T-cell (primary cell): Measurements from ENCODE around the gene UBE2Q1. TPM values are rescaled to one million over a fixed set of nuclear protein-coding genes. Genes with fewer than 3 reads are reported as not detected.

Source experiments
- ATAC-seq, 4 experiments: fragments of 200-7000 bp in 3 of 4; fragments of 150-1000 bp in 1 of 4; cut with Tn5 transposase; replicated peaks in 1 of 4; 1 replicate in 3 of 4; 2 replicates in 1 of 4; pipeline ENCODE4 v1.10.0; 2021; ENCODE audit warnings: moderate library complexity in 3 of 4, mild to moderate bottlenecking in 2 of 4, moderate number of reproducible peaks in 1 of 4
- CTCF ChIA-PET, 2 donors: fragments of 300-600 bp; sonication (Branson Sonifier 250); formaldehyde crosslinking; loops; one replicate each; lab custom pipeline; 2022; ENCODE audit warnings: antibody characterized with exemption in 2 of 2; lab: Charles Lee
- POLR2A ChIA-PET, 2 donors: fragments of 300-600 bp; sonication (Branson Sonifier 250); formaldehyde crosslinking; loops; one replicate each; lab custom pipeline; 2022; ENCODE audit warnings: antibody characterized with exemption in 2 of 2; lab: Charles Lee
- DNase-seq, 35 experiments: peaks; one replicate each; pipeline versions ENCODE4 v3.0.0 to v3.0.0-alpha.2; 2013 to 2023
- H3K27ac ChIP-seq: one replicate; pipeline ENCODE4 v1.5.1; 2013; ENCODE audit warnings: low read length
- H3K27me3 ChIP-seq, 2 experiments: replicated peaks in 1 of 2; 1 replicate in 1 of 2; 2 replicates in 1 of 2; pipeline versions ENCODE4 v1.6.1 to v1.7.0; 2013; ENCODE audit warnings: low read length in 1 of 2, mixed read lengths in 1 of 2; ENCODE audit not compliant: control insufficient read depth in 2 of 2, insufficient read depth in 2 of 2; ENCODE audit errors: extremely low read depth in 1 of 2
- H3K36me3 ChIP-seq, 2 donors: 1 replicate in 1 of 2; 2 replicates in 1 of 2; pipeline versions ENCODE4 v1.6.1 to v1.7.0; 2013; ENCODE audit warnings: low read length in 1 of 2; ENCODE audit not compliant: control insufficient read depth in 2 of 2, insufficient read depth in 1 of 2; ENCODE audit errors: extremely low read depth in 1 of 2
- H3K4me1 ChIP-seq, 2 experiments: 1 replicate in 1 of 2; 2 replicates in 1 of 2; pipeline versions ENCODE4 v1.6.1 to v1.7.0; 2013; ENCODE audit warnings: low read length in 2 of 2, mixed read lengths in 1 of 2; ENCODE audit not compliant: insufficient read depth in 2 of 2, control insufficient read depth in 1 of 2; ENCODE audit errors: extremely low read depth in 1 of 2
- H3K4me3 ChIP-seq, 2 donors: 1 replicate in 1 of 2; 2 replicates in 1 of 2; pipeline versions ENCODE4 v1.5.1 to v1.7.0; 2013; ENCODE audit warnings: mild to moderate bottlenecking in 2 of 2, low read length in 1 of 2, moderate library complexity in 1 of 2; ENCODE audit not compliant: control insufficient read depth in 1 of 2; ENCODE audit errors: extremely low read depth in 1 of 2
- H3K9me3 ChIP-seq: 2 replicates; pipeline ENCODE4 v1.7.0; 2013
- H3K27ac Mint-ChIP-seq, 2 donors: one replicate each; pipeline ENCODE4 v1.8.0; 2020 to 2021; ENCODE audit warnings: mild to moderate bottlenecking in 2 of 2, mixed read lengths in 2 of 2
- H3K27me3 Mint-ChIP-seq, 2 donors: one replicate each; pipeline ENCODE4 v1.8.0; 2021 to 2022; ENCODE audit warnings: mixed read lengths in 2 of 2
- H3K36me3 Mint-ChIP-seq: one replicate; pipeline ENCODE4 v1.8.0; 2021; ENCODE audit warnings: mixed read lengths
- H3K4me1 Mint-ChIP-seq, 3 donors: one replicate each; pipeline ENCODE4 v1.8.0; 2020 to 2022; ENCODE audit warnings: mixed read lengths in 3 of 3, mild to moderate bottlenecking in 1 of 3
- H3K4me3 Mint-ChIP-seq, 3 donors: one replicate each; pipeline ENCODE4 v1.8.0; 2020 to 2022; ENCODE audit warnings: mild to moderate bottlenecking in 3 of 3, mixed read lengths in 3 of 3, moderate library complexity in 3 of 3
- H3K9me3 Mint-ChIP-seq, 3 donors: one replicate each; pipeline ENCODE4 v1.8.0; 2020 to 2022; ENCODE audit warnings: mixed read lengths in 3 of 3
- WGBS: methylation state at CpG from one replicate; pipeline ENCODE4 v1.1.5; 2013; ENCODE audit warnings: missing lambda C conversion rate; ENCODE audit not compliant: insufficient coverage; 5-methylcytosine and 5-hydroxymethylcytosine counted together
- total RNA-seq, 35 experiments: library from RNA in 6 of 35; stranded (reverse) in 6 of 35; fragments of 120-200 nt in 1 of 35; gene quantifications; one replicate each; pipeline versions ENCODE4 v1.2.1 to v1.2.4 and lab custom pipeline; 2013 to 2026

The UBE2Q1 gene
- total RNA-seq, 5 donors from 2014 or later (not counting 1 experiment from before 2014, with no cell fraction given), result 64.0 to 111 (median 90.0) TPM

GRCh38 chr1:154557248-154557938 lies 1.1 kb downstream of the UBE2Q1 start:
- Mint-ChIP-seq H3K4me1 (peaks cover 36 to 43% (median 39%) of the 10 kb centered on the region in 3 donors), H3K27ac (peak overlapping the region; percentile 91 to 92), H3K36me3 (peaks cover 35% of the 10 kb centered on the region), H3K9me3 (no peaks in the 10 kb centered on the region), H3K27me3 (no peaks in the 10 kb centered on the region), H3K4me3 (peak overlapping the region; percentile 86 to 90 (median 89))
- H3K27ac ChIP-seq, result peak overlapping the region; percentile 56
- H3K9me3 ChIP-seq, result no peaks in the 10 kb centered on the region
- H3K27me3 ChIP-seq, result no peaks in the 10 kb centered on the region
- WGBS, result 7% methylated on average over 4 of the region's 7 CpGs
- CTCF ChIA-PET, result no interaction called here
- peak overlapping the region; percentile 74 to 89 for H3K4me3 ChIP-seq
- H3K36me3 ChIP-seq, result peaks cover 12 to 38% of the 10 kb centered on the region in 2 donors
- H3K4me1 ChIP-seq, result peaks cover 19 to 33% of the 10 kb centered on the region in 2 experiments
- DNase-seq (peak in 2 of 35 experiments; percentile 11 to 20), ATAC-seq (no peak)
- POLR2A ChIA-PET, result no interaction called here

GRCh38 chr1:154556422-154556821 lies 2.0 kb downstream of the UBE2Q1 start:
- Histone ChIP-seq H3K4me1 (peaks cover 19 to 33% of the 10 kb centered on the region in 2 experiments), H3K27ac (peak overlapping the region; percentile 26), H3K27me3 (no peaks in the 10 kb centered on the region), H3K36me3 (peaks cover 21 to 48% of the 10 kb centered on the region in 2 donors), H3K4me3 (no peak overlapping the region), H3K9me3 (no peaks in the 10 kb centered on the region)
- Mint-ChIP-seq H3K4me3 (peak overlapping the region; percentile 86 to 90 (median 89)), H3K27me3 (no peaks in the 10 kb centered on the region), H3K27ac (peak overlapping the region; percentile 58 to 92), H3K9me3 (no peaks in the 10 kb centered on the region), H3K36me3 (peaks cover 45% of the 10 kb centered on the region), H3K4me1 (peaks cover 36 to 43% (median 40%) of the 10 kb centered on the region in 3 donors)
- no peak for DNase-seq
- POLR2A ChIA-PET, result no interaction called here
- ATAC-seq, result no peak
- CTCF ChIA-PET, result interaction anchor here (0.6 to 0.7 kb wide), 3 partner anchors 76 to 988 kb away, joined by 3 to 7 read pairs (median 3); no protein-coding TSS in a partner anchor
- WGBS, result 61% methylated on average over 2 of the region's 4 CpGs

GRCh38 chr1:154553056-154554030 lies 5.1 kb downstream of the UBE2Q1 start:
- WGBS, result 90% methylated on average over 6 of the region's 12 CpGs
- Mint-ChIP-seq H3K4me3 (no peak overlapping the region), H3K27ac (no peak overlapping the region), H3K4me1 (peaks cover 40 to 64% (median 54%) of the 10 kb centered on the region in 3 donors), H3K36me3 (peaks cover 69% of the 10 kb centered on the region), H3K27me3 (no peaks in the 10 kb centered on the region), H3K9me3 (no peaks in the 10 kb centered on the region)
- Histone ChIP-seq H3K36me3 (peaks cover 23 to 75% of the 10 kb centered on the region in 2 donors), H3K9me3 (no peaks in the 10 kb centered on the region), H3K27ac (no peak overlapping the region), H3K4me1 (peaks cover 15 to 24% of the 10 kb centered on the region in 2 experiments), H3K27me3 (no peaks in the 10 kb centered on the region), H3K4me3 (no peak overlapping the region)
- POLR2A ChIA-PET, result interaction anchor here in 1 of 2 donors (0.5 to 0.6 kb wide), 2 partner anchors 227 to 279 kb away, joined by 3 read pairs; no protein-coding TSS in a partner anchor
- ATAC-seq (no peak), DNase-seq (no peak)
- CTCF ChIA-PET, result interaction anchor here (0.6 to 1.4 kb wide), 3 partner anchors 73 to 282 kb away, joined by 3 read pairs; no protein-coding TSS in a partner anchor

- H3K27ac ChIP-seq, result no peak overlapping the region
- peaks cover 23 to 75% of the 10 kb centered on the region in 2 donors for H3K36me3 ChIP-seq
- no peaks in the 10 kb centered on the region for H3K9me3 ChIP-seq
- ChIA-PET POLR2A (no interaction called here), CTCF (interaction anchor here in 1 of 2 donors (0.7 kb wide), 1 partner anchor 12 kb away, joined by 3 read pairs; no protein-coding TSS in a partner anchor)
- Mint-ChIP-seq H3K9me3 (no peaks in the 10 kb centered on the region), H3K27ac (no peak overlapping the region), H3K4me1 (peaks cover 31 to 54% (median 46%) of the 10 kb centered on the region in 3 donors), H3K27me3 (no peaks in the 10 kb centered on the region), H3K36me3 (peaks cover 69% of the 10 kb centered on the region), H3K4me3 (no peak overlapping the region)
- ATAC-seq (no peak), DNase-seq (no peak)
- H3K27me3 ChIP-seq, result no peaks in the 10 kb centered on the region
- peaks cover 8 to 14% of the 10 kb centered on the region in 2 experiments for H3K4me1 ChIP-seq
- no peak overlapping the region for H3K4me3 ChIP-seq
- 89% methylated on average over 6 of the region's 6 CpGs for WGBS
Measured at GRCh38 chr1:154552036-154552435, 6.4 kb downstream of the UBE2Q1 start.

GRCh38 chr1:154551474-154551873 lies 7.0 kb downstream of the UBE2Q1 start:
- Histone ChIP-seq H3K4me1 (peaks cover 4 to 9% of the 10 kb centered on the region in 2 experiments), H3K36me3 (peaks cover 23 to 75% of the 10 kb centered on the region in 2 donors), H3K9me3 (no peaks in the 10 kb centered on the region), H3K4me3 (no peak overlapping the region), H3K27me3 (no peaks in the 10 kb centered on the region), H3K27ac (no peak overlapping the region)
- ATAC-seq (no peak), DNase-seq (no peak)
- H3K4me1 Mint-ChIP-seq, result peaks cover 25 to 49% (median 41%) of the 10 kb centered on the region in 3 donors
- no peak overlapping the region for H3K27ac Mint-ChIP-seq
- no peaks in the 10 kb centered on the region for H3K9me3 Mint-ChIP-seq
- 100% methylated on average over 2 of the region's 4 CpGs for WGBS
- CTCF ChIA-PET, result no interaction called here
- POLR2A ChIA-PET, result no interaction called here
- no peaks in the 10 kb centered on the region for H3K27me3 Mint-ChIP-seq
- peaks cover 68% of the 10 kb centered on the region for H3K36me3 Mint-ChIP-seq
- H3K4me3 Mint-ChIP-seq, result no peak overlapping the region

- DNase-seq, result no peak
- peak overlapping the region in 1 of 2 donors; percentile 30 for H3K27ac Mint-ChIP-seq
Measured at GRCh38 chr1:154550657-154551056, 7.8 kb downstream of the UBE2Q1 start.

More at GRCh38 chr1:154550657-154551056, 7.8 kb downstream of the UBE2Q1 start:
- Histone ChIP-seq H3K4me3 (no peak overlapping the region), H3K9me3 (no peaks in the 10 kb centered on the region), H3K27me3 (no peaks in the 10 kb centered on the region), H3K36me3 (peaks cover 19 to 70% of the 10 kb centered on the region in 2 donors), H3K27ac (no peak overlapping the region), H3K4me1 (peaks cover 0 to 4% of the 10 kb centered on the region in 2 experiments)
- Mint-ChIP-seq H3K4me1 (peaks cover 17 to 40% (median 32%) of the 10 kb centered on the region in 3 donors), H3K9me3 (no peaks in the 10 kb centered on the region), H3K27me3 (no peaks in the 10 kb centered on the region), H3K36me3 (peaks cover 61% of the 10 kb centered on the region), H3K4me3 (no peak overlapping the region)
- WGBS, result 79% methylated on average over 6 of the region's 6 CpGs
- CTCF ChIA-PET, result interaction anchor here in 1 of 2 donors (0.6 kb wide), 1 partner anchor 54 kb away, joined by 5 read pairs; no protein-coding TSS in a partner anchor
- POLR2A ChIA-PET, result no interaction called here
- no peak for ATAC-seq
